Testis (tissue), 3 donors: Measurements from ENCODE around the gene FSTL1. TPM values are rescaled to one million over a fixed set of nuclear protein-coding genes. Genes with fewer than 3 reads are reported as not detected.

ENCODE experiments used
- DNase-seq: peaks from one replicate; pipeline ENCODE4 v3.0.0-alpha.2; 2019
- H3K27ac ChIP-seq, 2 donors: fragments of 200-600 bp; sonication (generic); one replicate each; pipeline ENCODE4 v1.5.1; 2019
- H3K27me3 ChIP-seq: fragments of 200-600 bp; sonication (generic); one replicate; pipeline ENCODE4 v1.5.1; 2019
- H3K36me3 ChIP-seq: fragments of 200-600 bp; sonication (generic); one replicate; pipeline ENCODE4 v1.5.1; 2017; ENCODE audit warnings: low read depth; ENCODE audit errors: missing control alignments
- H3K4me1 ChIP-seq: fragments of 200-600 bp; sonication (generic); one replicate; pipeline ENCODE4 v1.5.1; 2019
- H3K4me3 ChIP-seq, 2 donors: fragments of 200-600 bp; sonication (generic); one replicate each; pipeline ENCODE4 v1.5.1; 2017 to 2019
- H3K9me3 ChIP-seq: fragments of 200-600 bp; sonication (generic); one replicate; pipeline ENCODE4 v1.5.1; 2017
- POLR2A ChIP-seq: fragments of 450-650 bp; IDR thresholded peaks from one replicate; pipeline ENCODE4 v1.6.1; 2017; ENCODE audit warnings: antibody characterized with exemption, mild to moderate bottlenecking, moderate library complexity
- WGBS, 2 donors: methylation state at CpG; one replicate each; pipeline ENCODE4 v1.1.5; 2018; 5-methylcytosine and 5-hydroxymethylcytosine counted together
- intact Hi-C: fragments of 100-400 bp; cut with DNase I; formaldehyde crosslinking; loops from one replicate; pipeline ENCODE4 v1.15.1; 2023; ENCODE audit warnings: low total_unique reads
- polyA plus RNA-seq: library from polyadenylated mRNA; stranded (reverse); fragments of 350-450 nt; fragmentation: Illumina TruSeq; extraction: RNeasy Lipid Tissue Mini Kit (QIAGEN cat#74804); gene quantifications from one replicate; pipeline ENCODE4 v1.2.3, GENCODE V29; 2014; ENCODE audit warnings: low read depth, low replicate concordance; ENCODE audit not compliant: insufficient read depth
- total RNA-seq, 2 donors: library from RNA; depleted of rRNA; stranded (reverse); fragments of >200 nt; gene quantifications; one replicate each; pipeline ENCODE4 v1.2.3, GENCODE V29; 2016
- TF ChIP-seq, protein P1 (sequence below), 3 experiments: fragments of 450-650 bp in 2 of 3; fragments of 200-600 bp in 1 of 3; sonication (generic) in 1 of 3; IDR thresholded peaks; one replicate each; pipeline ENCODE4 v1.5.1; 2016 to 2019; ENCODE audit warnings: antibody characterized with exemption in 3 of 3, mild to moderate bottlenecking in 2 of 3, moderate library complexity in 1 of 3

Gene FSTL1
- total and polyA plus RNA-seq, 3 donors from 2014 or later, result 35.0 to 122 (median 73.8) TPM

DNA sequence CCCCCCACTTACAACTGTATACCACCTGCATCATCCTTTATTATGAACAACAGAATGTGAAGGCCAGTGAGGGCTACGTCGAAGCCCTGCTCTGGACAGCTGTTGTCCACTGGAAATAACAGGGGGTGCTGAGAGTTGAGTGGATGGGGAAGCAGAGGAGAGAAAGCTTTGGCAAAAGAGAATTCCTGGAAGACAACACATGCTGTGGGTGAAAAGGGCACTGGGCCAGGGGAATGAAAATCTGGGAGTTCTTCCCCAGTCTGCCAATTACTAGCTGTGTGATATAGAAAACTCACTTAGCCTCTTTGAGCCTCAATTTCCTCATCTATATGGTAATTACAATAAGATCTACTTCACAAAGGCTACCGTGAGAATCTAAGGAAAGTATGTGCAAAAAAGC lies 40.7 kb downstream of the FSTL1 start:
- intact Hi-C loops, result loop anchor here (10.0 kb wide), 1 partner anchor 165 kb away; no protein-coding TSS in a partner anchor
- no peak for DNase-seq
- no peak overlapping the region for H3K4me3 ChIP-seq
- no peak overlapping the region for H3K27ac ChIP-seq
- 56 to 63% methylated on average over 3 of the region's 3 CpGs for WGBS, 2 donors
- H3K36me3 ChIP-seq, result no peaks in the 10 kb centered on the region
- no peaks in the 10 kb centered on the region for H3K9me3 ChIP-seq
- no peaks in the 10 kb centered on the region for H3K27me3 ChIP-seq
- peaks cover 4% of the 10 kb centered on the region for H3K4me1 ChIP-seq
- no peak for TF ChIP-seq POLR2A
- TF ChIP-seq, protein P1, sequence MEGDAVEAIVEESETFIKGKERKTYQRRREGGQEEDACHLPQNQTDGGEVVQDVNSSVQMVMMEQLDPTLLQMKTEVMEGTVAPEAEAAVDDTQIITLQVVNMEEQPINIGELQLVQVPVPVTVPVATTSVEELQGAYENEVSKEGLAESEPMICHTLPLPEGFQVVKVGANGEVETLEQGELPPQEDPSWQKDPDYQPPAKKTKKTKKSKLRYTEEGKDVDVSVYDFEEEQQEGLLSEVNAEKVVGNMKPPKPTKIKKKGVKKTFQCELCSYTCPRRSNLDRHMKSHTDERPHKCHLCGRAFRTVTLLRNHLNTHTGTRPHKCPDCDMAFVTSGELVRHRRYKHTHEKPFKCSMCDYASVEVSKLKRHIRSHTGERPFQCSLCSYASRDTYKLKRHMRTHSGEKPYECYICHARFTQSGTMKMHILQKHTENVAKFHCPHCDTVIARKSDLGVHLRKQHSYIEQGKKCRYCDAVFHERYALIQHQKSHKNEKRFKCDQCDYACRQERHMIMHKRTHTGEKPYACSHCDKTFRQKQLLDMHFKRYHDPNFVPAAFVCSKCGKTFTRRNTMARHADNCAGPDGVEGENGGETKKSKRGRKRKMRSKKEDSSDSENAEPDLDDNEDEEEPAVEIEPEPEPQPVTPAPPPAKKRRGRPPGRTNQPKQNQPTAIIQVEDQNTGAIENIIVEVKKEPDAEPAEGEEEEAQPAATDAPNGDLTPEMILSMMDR (IDR thresholded peaks at IDR 0.05), result no peak

DNA sequence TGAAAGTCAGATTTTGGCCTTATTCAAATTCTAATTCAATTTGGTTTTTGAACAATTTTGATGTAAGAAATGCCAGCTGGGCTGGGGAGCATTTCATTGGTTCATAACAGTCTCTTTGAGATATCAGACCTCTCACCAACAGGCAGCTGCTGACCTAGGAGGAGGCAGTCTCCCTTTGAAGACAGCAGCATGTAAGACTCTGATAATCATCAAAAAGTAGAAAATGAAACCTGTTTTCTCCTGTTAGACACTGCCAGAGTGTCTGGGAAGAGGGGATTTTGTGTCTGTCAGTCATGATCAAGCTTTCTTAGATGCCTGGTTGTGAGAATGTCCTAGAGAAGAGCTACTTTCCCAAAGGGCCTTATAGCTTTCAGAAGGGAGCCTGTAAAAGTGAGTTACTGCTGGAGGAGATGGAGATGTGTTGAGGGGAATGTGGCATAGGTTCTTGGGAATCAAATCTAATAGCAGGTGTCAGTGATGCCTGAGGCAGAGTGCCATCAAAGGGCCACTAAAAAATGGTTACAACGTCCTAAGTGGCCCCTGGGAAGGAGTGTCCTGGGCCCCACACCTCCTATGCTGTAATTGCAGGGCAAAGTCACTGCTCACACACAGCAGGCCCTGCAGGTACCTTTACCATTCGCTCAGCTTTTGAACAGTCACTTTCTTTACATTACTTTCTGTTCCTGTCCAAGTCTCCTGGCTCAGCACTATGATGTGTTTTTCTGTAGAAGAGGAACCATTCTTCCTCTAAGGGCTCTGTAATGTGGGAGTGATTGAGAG lies 43.1 kb downstream of the FSTL1 start:
- no peak for TF ChIP-seq POLR2A
- TF ChIP-seq, protein P1 (IDR thresholded peaks at IDR 0.05), result no peak
- H3K36me3 ChIP-seq, result no peaks in the 10 kb centered on the region

DNA sequence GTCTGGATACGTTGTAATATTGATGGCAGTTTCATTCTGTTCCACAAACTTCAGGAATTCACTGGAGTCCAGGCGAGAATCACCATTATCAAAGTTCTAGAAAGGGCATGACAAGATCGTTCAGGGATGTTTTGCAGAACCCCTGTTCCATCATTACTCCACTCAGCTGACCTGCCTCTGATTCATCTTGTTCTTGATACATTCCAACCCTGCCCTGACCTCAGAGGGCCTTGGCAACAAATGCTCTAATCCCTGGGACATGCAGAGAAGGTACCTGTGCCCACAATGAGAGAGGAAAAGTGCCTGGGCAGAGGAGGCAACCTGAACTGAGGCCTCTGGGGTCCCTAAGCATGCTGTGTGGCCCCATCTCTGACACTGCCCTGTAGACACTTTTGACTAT lies 45.9 kb downstream of the FSTL1 start:
- Histone ChIP-seq H3K4me3 (no peak overlapping the region), H3K4me1 (no peaks in the 10 kb centered on the region), H3K27me3 (no peaks in the 10 kb centered on the region), H3K27ac (no peak overlapping the region), H3K9me3 (no peaks in the 10 kb centered on the region), H3K36me3 (no peaks in the 10 kb centered on the region)
- no peak for TF ChIP-seq POLR2A
- TF ChIP-seq, protein P1 (IDR thresholded peaks at IDR 0.05), result no peak
- no peak for DNase-seq
- WGBS, 2 donors, result 80 to 84% methylated on average over 3 of the region's 3 CpGs
- intact Hi-C loops, result no loop called here

More for the DNA sequence above, 43.1 kb downstream of the FSTL1 start:
- Histone ChIP-seq H3K4me3 (no peak overlapping the region), H3K9me3 (no peaks in the 10 kb centered on the region), H3K27ac (no peak overlapping the region), H3K4me1 (peaks cover 4% of the 10 kb centered on the region), H3K27me3 (no peaks in the 10 kb centered on the region)
- WGBS, 2 donors, result 73 to 85% methylated on average over 2 of the region's 2 CpGs
- no peak for DNase-seq
- intact Hi-C loops, result no loop called here

DNA sequence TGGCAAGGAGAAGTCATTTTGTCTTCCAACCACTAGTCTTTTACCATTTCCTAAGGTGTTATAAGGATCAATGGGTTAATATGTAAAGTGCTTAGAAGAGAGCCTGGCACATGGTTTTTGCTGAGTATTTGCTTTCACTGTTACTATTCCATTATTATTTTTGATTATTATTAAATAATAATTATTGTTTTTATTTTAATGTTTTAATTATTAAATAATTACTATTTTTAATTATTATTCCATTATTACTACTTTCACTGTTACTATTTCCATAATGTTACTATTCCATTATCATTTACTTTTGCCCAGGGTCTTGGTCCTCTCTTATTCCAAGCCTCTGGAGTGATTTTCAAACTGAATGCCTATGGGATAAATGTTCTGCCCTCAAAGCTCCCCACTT lies 48.5 kb downstream of the FSTL1 start:
- Histone ChIP-seq H3K36me3 (no peaks in the 10 kb centered on the region), H3K27me3 (no peaks in the 10 kb centered on the region)
- intact Hi-C loops, result no loop called here

More for the DNA sequence above, 48.5 kb downstream of the FSTL1 start:
- no peak overlapping the region for H3K4me3 ChIP-seq
- no peak overlapping the region for H3K27ac ChIP-seq
- TF ChIP-seq POLR2A, result no peak
- TF ChIP-seq, protein P1 (IDR thresholded peaks at IDR 0.05), result no peak
- DNase-seq, result no peak
- no peaks in the 10 kb centered on the region for H3K9me3 ChIP-seq
- H3K4me1 ChIP-seq, result no peaks in the 10 kb centered on the region
